Skeletal muscle satellite cell (primary cell): ENCODE data around the gene TMEM132D.

Experiments
- H3K27me3 ChIP-seq: 2 replicates; pipeline ENCODE4 v1.7.0; 2013; ENCODE audit warnings: low read length; ENCODE audit not compliant: control insufficient read depth, insufficient read depth
- H3K36me3 ChIP-seq: 2 replicates; pipeline ENCODE4 v1.7.0; 2013; ENCODE audit warnings: mild to moderate bottlenecking, control low read depth, low read length; ENCODE audit not compliant: insufficient read depth
- H3K4me1 ChIP-seq: 2 replicates; pipeline ENCODE4 v1.7.0; 2013; ENCODE audit warnings: low read length; ENCODE audit not compliant: control insufficient read depth, insufficient read depth
- H3K4me2 ChIP-seq: 2 replicates; pipeline ENCODE4 v1.7.0; 2013; ENCODE audit warnings: mild to moderate bottlenecking, low read length
- H3K4me3 ChIP-seq: 2 replicates; pipeline ENCODE4 v1.7.0; 2013; ENCODE audit warnings: low read length
- H3K9ac ChIP-seq: 2 replicates; pipeline ENCODE4 v1.7.0; 2013; ENCODE audit warnings: mild to moderate bottlenecking, low read depth, low read length, moderate library complexity
- H3K9me3 ChIP-seq: replicated peaks from 2 replicates; pipeline ENCODE4 v1.7.0; 2013; ENCODE audit warnings: mild to moderate bottlenecking, control low read depth, low read length

Gene TMEM132D

DNA sequence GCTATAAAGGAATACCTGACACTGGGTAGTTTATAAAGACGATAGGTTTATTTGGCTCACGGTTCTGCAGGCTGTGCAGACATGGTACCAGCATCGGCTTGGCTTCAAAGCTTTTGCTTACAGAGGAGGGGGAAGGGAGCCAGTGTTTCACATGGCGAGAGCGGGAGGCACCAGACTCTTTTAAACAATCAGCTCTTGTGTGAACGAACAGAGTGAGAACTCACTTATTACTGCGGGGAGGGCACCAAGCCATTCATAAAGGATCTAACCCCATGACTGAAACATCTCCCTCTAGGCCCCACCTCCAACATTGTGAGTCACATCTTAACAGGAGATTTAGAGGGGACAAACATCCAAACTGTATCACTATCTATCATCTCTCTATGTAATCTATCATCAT is 227.4 kb downstream of the TMEM132D start:
- H3K36me3 ChIP-seq: no peaks in the 10 kb centered on the region

GRCh38 chr12:129675947-129676346 is 227.9 kb downstream of the TMEM132D start:
- Histone ChIP-seq H3K4me1 (no peaks in the 10 kb centered on the region), H3K9me3 (no peaks in the 10 kb centered on the region), H3K27me3 (no peaks in the 10 kb centered on the region), H3K9ac (no peak overlapping the region), H3K4me3 (no peak overlapping the region), H3K36me3 (no peaks in the 10 kb centered on the region), H3K4me2 (no peak overlapping the region)

More for the DNA sequence above, 227.4 kb downstream of the TMEM132D start:
- Histone ChIP-seq H3K9ac (no peak overlapping the region), H3K4me1 (no peaks in the 10 kb centered on the region), H3K4me2 (no peak overlapping the region), H3K4me3 (no peak overlapping the region), H3K27me3 (no peaks in the 10 kb centered on the region), H3K9me3 (no peaks in the 10 kb centered on the region)

DNA sequence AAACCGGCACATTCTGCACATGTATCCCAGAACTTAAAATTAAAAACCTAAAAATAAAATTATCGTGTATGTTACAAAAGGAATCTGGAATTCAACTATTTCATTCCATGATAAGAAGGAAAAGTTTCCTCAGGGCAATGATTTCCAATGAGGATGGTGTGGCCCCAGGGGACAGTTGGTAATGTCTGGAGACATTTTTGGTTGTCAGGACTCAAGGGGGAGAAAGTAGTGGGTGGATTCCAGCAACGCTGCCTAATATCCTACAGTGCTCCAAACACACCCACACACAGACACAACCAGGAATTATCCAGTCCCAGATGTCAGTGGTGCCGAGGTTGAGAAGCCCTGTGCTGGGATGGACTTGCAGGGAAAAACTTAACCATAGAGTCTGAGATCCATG is 228.3 kb downstream of the TMEM132D start:
- no peaks in the 10 kb centered on the region for H3K36me3 ChIP-seq
- no peak overlapping the region for H3K9ac ChIP-seq
- no peaks in the 10 kb centered on the region for H3K27me3 ChIP-seq
- H3K4me1 ChIP-seq: peaks cover 4% of the 10 kb centered on the region
- H3K4me2 ChIP-seq: no peak overlapping the region
- no peaks in the 10 kb centered on the region for H3K9me3 ChIP-seq
- H3K4me3 ChIP-seq: no peak overlapping the region

GRCh38 chr12:129673806-129674205 is 230.0 kb downstream of the TMEM132D start:
- Histone ChIP-seq H3K9ac (no peak overlapping the region), H3K9me3 (no peaks in the 10 kb centered on the region), H3K4me1 (peaks cover 10% of the 10 kb centered on the region), H3K4me2 (no peak overlapping the region), H3K4me3 (no peak overlapping the region), H3K36me3 (no peaks in the 10 kb centered on the region), H3K27me3 (no peaks in the 10 kb centered on the region)

- H3K4me1 ChIP-seq: peaks cover 10% of the 10 kb centered on the region
- no peak overlapping the region for H3K4me3 ChIP-seq
- no peak overlapping the region for H3K9ac ChIP-seq
- no peaks in the 10 kb centered on the region for H3K27me3 ChIP-seq
- H3K36me3 ChIP-seq: no peaks in the 10 kb centered on the region
- no peaks in the 10 kb centered on the region for H3K9me3 ChIP-seq
- no peak overlapping the region for H3K4me2 ChIP-seq
These were observed 231.7 kb downstream of the TMEM132D start for GRCh38 chr12:129672110-129672509.

GRCh38 chr12:129670256-129670920 is 233.4 kb downstream of the TMEM132D start:
- H3K27me3 ChIP-seq: no peaks in the 10 kb centered on the region
- H3K4me3 ChIP-seq: no peak overlapping the region
- peak overlapping the region; percentile 27 for H3K4me2 ChIP-seq
- no peak overlapping the region for H3K9ac ChIP-seq
- no peaks in the 10 kb centered on the region for H3K36me3 ChIP-seq
- no peaks in the 10 kb centered on the region for H3K9me3 ChIP-seq
- peaks cover 10% of the 10 kb centered on the region for H3K4me1 ChIP-seq

- H3K4me2 ChIP-seq: no peak overlapping the region
- peaks cover 7% of the 10 kb centered on the region for H3K4me1 ChIP-seq
- H3K9me3 ChIP-seq: no peaks in the 10 kb centered on the region
- H3K9ac ChIP-seq: no peak overlapping the region
- H3K36me3 ChIP-seq: no peaks in the 10 kb centered on the region
- H3K27me3 ChIP-seq: no peaks in the 10 kb centered on the region
- no peak overlapping the region for H3K4me3 ChIP-seq
These were observed 238.4 kb downstream of the TMEM132D start for GRCh38 chr12:129665414-129665813.

DNA sequence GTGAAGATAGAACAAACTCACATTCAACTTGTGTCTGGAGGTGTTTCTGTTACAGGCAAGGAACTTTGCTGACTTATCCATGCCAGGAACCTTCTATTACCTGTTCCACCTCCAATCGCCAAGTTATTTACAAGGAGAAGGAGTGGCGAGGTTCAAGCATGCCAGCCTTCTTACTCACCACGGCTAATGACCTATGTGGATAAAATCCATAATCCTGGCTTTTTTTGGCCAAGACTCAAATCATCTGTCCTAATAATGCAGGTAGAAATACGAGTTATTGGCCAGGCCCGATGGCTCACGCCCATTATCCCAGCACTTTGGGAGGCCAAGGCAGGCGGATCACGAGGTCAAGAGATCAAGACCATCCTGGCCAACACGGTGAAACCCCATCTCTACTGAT is 241.6 kb downstream of the TMEM132D start:
- no peak overlapping the region for H3K4me3 ChIP-seq
- H3K27me3 ChIP-seq: no peaks in the 10 kb centered on the region
- no peaks in the 10 kb centered on the region for H3K9me3 ChIP-seq
- no peak overlapping the region for H3K4me2 ChIP-seq
- H3K9ac ChIP-seq: no peak overlapping the region
- H3K4me1 ChIP-seq: peaks cover 18% of the 10 kb centered on the region
- no peaks in the 10 kb centered on the region for H3K36me3 ChIP-seq

DNA sequence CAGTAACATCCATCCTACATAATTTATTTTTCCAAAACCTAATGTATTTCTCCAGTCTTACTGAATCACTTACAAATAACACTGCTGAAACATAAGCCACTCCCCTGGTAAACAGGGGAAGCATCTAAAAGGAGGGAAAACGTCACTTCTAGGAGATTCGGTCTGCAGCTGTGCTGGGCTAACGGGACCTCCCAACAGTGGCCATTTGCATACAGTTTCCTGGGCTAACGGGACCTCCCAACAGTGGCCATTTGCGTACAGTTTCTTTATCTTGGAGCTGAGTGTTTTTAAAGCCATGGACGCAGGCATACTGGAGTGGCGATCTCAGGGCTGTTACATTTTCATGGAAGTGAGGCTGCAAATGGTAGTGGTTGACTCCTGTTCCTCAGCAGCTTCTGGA is 242.9 kb downstream of the TMEM132D start:
- no peak overlapping the region for H3K4me3 ChIP-seq
- H3K9me3 ChIP-seq: no peaks in the 10 kb centered on the region
- H3K9ac ChIP-seq: no peak overlapping the region
- H3K36me3 ChIP-seq: no peaks in the 10 kb centered on the region
- H3K27me3 ChIP-seq: no peaks in the 10 kb centered on the region
- no peak overlapping the region for H3K4me2 ChIP-seq
- peaks cover 18% of the 10 kb centered on the region for H3K4me1 ChIP-seq

DNA sequence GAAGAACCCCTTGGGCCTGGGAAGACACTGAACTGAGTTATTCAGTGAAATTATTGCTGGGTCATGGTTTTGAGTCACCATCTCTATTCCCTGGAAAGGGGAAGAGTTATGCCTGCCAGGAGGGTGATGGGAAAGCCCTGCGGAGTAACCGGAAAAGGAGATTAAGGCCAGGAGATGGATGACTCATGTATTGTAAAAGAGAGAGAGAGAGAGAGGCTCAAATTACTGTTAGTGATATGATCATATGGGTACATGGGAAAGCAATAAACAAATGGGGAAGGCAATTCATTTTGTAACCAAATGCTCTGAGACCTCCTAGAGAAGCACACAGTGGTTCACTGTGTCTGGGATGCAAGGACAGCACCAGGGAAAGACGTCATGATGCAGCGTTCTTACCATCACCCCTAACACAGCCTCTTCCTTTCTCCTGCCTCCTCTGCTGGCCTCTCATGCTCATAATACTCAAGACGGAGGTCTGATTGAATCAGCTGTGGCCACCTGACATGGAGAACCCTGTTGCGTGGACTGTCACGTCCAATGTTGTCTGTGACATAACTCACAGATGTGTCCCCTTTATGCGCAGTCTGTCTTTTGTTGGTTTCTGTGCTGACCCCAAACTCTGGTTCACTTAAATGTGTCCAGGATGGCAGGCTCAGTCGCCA is 243.7 kb downstream of the TMEM132D start:
- H3K4me1 ChIP-seq: peaks cover 18% of the 10 kb centered on the region
- no peaks in the 10 kb centered on the region for H3K27me3 ChIP-seq
- H3K36me3 ChIP-seq: no peaks in the 10 kb centered on the region
- H3K9me3 ChIP-seq: no peaks in the 10 kb centered on the region
- no peak overlapping the region for H3K4me3 ChIP-seq
- H3K4me2 ChIP-seq: no peak overlapping the region
- H3K9ac ChIP-seq: no peak overlapping the region

DNA sequence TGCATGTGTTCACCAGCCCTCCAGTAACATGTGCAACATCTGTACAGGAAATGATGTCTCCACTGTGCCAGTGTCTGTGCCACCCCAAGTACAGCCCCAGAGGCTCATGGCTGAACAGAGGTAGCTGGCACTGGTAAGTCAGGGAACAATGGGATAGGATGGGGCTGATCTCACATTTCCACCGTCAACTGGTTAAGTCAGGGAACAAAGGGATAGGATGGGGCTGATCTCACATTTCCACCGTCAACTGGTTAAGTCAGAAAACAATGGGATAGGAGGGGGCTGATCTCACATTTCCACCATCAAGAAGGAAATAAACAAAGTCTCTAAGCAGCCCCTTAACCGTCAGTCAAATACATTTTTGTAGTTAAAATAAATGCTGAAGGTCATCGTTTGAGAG is 246.6 kb downstream of the TMEM132D start:
- H3K36me3 ChIP-seq: no peaks in the 10 kb centered on the region
- H3K9me3 ChIP-seq: peaks cover 6% of the 10 kb centered on the region
- no peak overlapping the region for H3K4me3 ChIP-seq
- H3K4me1 ChIP-seq: peaks cover 18% of the 10 kb centered on the region
- H3K9ac ChIP-seq: no peak overlapping the region
- no peaks in the 10 kb centered on the region for H3K27me3 ChIP-seq
- H3K4me2 ChIP-seq: no peak overlapping the region

DNA sequence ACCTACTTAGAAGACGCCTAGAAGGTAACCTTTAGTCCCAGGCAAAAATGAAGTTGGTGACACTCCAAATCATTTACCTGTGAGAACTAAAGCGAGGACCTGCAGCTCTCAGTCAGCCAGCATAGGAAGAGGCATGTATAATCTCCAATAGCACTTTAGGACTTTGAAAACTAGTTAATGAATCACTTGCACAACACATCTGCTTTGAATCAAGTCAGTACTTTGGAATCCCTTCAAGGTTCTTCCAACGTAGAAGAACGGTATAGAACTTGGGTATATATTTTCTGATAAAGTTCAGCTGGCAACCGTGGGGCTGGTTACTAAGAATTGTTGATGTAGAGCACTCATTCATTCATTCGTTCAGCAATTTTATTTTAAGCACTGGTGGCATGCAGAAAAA is 251.9 kb downstream of the TMEM132D start:
- H3K4me1 ChIP-seq: no peaks in the 10 kb centered on the region

More for the DNA sequence above, 251.9 kb downstream of the TMEM132D start:
- no peak overlapping the region for H3K9ac ChIP-seq
- no peaks in the 10 kb centered on the region for H3K36me3 ChIP-seq
- no peak overlapping the region for H3K4me3 ChIP-seq
- peaks cover 6% of the 10 kb centered on the region for H3K9me3 ChIP-seq
- no peaks in the 10 kb centered on the region for H3K27me3 ChIP-seq
- H3K4me2 ChIP-seq: no peak overlapping the region
